GM21528 (cell line): ENCODE results near the gene SYNJ2.

Source experiments
- ATAC-seq: cut with Tn5 transposase; IDR thresholded peaks from one replicate; pipeline ENCODE4 v1.9.1; 2021; ENCODE audit warnings: mild to moderate bottlenecking, moderate library complexity; ENCODE audit not compliant: unreplicated experiment, low FRiP score

The SYNJ2 gene

DNA sequence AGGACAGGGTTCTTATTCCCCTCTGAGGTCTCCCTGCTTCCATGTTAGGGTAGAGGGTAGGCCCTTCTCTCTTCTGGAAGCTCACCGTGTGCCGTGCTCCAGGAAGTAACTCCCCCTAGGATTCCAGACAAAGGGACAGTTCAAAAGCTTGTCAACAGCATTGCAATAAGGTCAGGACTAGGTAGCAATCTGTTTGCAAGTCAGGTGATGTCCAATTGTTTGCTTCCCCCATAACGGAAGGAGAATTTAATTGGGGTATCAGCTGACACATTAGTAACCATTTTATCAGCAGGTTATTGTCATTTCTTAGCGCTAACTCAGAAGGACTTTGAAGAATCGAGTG is 41.9 kb downstream of the SYNJ2 start:
- no peak for ATAC-seq

DNA sequence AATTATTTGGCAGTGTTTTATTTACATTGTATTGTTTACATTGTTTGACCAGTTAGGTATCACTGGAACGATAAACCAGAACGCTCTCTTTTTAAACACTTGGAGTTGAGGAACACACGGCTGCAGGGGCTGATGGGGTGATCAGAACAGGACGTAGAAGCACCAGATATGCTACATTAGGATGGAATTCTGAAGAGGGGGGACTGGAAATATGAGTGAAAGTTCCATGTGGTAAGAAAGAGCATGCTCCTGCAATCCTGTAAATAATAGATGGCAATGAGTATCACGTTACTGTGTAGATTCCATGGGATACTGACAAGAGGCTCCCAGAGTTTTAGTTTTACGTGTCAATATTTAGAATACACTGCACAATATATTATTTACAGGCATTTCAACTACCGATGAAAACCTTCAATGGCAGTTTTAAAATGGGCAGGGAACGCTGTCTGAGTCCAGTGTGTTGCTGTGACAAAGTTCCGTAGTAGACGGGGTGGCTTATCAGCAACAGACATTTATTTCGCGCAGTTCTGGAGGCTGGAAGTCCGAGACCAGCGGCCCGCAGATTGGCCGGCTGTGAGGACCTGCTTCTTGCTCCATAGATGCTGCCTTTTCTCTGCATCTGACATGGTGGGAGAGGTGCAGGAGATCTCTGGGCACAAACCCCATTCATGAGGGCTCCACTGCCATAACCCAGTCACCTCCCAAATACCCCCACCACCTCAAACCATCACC is 43.1 kb downstream of the SYNJ2 start:
- no peak for ATAC-seq

DNA sequence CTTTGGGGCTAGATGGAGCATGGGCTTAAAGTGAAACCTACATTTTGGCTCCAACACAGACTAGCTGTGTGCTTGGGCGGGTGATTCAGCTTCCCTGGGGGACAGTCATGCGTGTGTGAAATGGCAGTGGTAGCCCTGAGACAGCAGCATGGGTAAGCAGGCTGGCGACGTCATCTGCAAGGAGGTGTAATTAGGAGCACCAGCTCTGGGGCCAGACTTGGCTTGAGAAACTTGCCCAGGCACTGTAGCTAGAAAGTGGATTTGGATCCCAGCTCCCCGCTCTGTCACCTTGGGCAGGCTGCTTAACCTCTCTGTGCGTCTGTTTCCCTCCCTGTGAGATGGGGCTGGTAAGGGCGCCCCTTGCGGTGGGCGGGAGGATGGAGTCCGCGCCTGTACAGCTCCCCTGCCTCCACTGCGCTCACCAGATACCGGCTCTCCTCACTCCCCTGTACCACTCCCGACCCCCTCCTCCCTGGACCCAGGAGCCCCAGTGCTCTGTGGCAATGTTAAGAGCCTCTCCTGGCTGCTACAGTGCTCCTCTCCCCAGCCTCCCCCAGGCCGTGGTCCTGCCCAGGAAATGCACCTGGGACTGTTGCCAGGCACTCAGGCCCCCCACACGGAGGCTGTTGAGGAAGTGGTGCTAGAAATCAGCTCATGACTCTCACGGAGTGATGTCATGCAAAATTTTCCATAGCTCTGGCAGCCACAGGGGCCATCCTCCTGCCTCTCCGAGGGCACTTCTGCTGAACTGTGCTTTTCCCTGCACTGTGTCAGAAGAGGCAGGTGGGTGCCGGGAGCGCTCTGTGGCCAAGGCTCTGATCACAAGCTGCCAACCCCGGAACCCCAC is 44.6 kb downstream of the SYNJ2 start:
- peak; percentile 87 for ATAC-seq

DNA sequence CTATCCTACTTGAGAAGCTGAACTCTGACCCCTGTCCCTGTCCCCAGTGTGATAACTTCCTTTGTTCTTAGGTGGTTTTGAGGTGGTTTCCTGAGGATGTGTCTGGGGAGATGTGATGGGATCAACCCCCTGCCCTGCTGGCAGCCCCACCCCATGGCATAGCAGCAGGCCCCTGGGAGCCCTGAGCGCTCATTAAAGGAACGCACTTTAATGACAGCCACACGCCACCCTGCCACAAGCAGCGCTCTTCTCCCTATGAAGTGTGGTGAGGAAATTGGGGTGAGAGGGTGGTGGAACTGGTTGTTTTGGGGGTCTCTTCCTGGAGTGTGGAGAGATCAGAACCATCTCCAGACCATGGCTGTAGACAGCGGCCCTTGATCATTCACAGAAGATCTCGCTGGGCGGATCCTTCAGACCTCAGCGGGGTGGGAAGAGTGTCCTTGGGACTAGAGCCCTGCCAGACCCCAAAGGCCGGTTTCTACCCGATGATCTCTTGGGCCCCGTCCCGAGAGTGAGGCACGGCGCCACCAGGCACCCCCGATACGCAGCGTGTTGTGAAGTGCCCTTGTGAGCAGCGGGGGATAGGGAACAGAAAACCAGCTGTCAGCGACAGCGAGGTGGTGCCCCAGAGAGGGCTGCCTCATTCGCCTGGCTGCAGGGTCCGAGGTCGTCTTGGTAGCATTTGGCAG is 45.4 kb downstream of the SYNJ2 start:
- peak; percentile 8 for ATAC-seq

DNA sequence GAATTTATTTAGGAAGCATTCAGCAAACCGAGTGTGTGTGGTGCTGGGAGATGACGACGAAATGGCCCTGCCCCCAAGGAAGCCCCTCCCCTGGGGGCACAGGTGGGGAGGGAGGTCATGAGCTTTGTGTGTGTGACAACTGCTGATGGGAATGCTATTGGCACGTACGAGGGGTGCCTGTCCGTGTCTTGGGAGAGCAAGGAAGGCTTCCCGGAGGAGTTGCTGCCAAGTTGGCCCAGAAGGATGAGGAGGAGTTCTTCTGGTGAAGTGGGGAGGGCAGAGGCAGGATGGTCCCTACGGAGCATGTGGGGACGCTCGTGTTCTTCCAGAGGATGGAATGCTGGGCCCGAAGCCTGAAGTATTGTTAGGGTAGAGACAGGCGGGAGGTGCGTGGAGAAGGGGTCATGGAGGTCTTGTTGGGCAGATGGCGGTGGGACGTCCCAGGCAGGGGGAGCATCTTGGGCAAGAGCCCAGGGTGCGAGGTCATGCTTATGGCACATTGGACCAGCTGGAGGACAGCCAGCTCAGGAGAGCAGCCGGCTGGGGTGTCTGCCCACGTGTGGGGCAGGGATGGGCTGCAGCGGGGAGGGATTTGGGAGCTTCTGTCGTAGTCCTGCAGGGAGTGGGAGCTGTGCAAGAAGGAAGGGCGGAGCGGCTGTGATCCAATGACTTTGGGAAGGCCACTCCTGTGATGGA is 46.1 kb downstream of the SYNJ2 start:
- ATAC-seq = no peak

DNA sequence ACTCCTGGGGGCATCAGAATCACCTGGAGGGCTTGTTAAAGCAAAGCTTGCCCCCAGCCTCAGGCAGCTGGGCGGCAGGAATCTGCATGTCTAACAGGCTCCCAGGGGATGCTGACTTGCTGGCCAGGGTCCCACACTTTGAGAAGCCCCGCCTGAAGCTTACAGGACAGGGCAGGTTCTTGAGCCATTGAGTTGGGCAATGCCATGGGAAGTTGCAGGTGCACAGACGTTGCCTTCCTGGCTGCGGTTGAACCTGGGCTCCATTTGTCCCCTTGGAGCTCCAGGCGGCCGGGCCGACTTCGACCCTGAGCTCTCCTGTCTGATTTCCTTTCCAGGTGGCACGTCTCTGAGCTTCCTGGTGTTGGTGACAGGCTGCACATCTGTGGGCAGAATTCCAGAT is 46.8 kb downstream of the SYNJ2 start:
- no peak for ATAC-seq

DNA sequence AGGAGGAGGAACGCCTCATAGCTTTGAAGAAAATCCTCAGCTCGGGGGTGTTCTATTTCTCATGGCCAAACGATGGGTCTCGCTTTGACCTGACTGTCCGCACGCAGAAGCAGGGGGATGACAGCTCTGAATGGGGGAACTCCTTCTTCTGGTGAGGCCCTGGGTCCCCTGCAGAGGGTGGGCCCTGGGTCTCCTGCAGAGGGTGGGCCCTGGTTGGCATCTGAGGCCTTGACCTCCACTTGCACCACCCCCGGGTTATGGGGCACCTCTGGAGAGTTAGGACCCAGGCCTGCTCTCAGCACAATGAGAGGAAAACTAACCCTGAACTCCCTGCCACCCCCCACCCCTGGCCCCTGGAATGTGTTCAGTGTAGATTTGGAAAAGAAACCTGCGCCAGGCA is 47.2 kb downstream of the SYNJ2 start:
- ATAC-seq = no peak

DNA sequence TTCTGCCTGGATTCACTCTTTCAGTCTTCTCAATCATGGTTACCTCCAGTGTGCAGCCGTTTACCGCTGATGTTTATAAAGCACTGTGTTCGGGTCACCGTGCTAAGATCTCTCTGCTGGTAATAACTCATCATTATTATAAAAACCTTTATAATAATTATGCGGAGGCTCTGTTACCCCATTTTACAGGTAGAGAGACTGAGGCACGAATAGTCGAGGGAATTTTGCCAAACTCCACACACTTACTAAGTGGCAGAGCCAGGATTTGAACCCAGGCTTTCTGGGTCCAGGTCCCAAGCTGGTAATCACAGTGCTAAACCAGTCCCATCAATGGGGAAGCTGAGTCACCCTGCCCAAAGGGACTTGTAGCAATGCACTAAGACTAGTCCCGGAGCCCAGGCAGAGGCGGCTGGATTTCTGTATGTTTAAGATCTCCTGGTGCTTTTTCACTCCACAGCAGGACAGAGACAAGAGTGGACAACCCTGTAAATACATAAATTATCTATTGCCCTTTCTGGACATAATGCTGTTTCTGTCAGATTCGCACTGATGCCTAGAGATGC is 48.1 kb downstream of the SYNJ2 start:
- ATAC-seq = no peak

DNA sequence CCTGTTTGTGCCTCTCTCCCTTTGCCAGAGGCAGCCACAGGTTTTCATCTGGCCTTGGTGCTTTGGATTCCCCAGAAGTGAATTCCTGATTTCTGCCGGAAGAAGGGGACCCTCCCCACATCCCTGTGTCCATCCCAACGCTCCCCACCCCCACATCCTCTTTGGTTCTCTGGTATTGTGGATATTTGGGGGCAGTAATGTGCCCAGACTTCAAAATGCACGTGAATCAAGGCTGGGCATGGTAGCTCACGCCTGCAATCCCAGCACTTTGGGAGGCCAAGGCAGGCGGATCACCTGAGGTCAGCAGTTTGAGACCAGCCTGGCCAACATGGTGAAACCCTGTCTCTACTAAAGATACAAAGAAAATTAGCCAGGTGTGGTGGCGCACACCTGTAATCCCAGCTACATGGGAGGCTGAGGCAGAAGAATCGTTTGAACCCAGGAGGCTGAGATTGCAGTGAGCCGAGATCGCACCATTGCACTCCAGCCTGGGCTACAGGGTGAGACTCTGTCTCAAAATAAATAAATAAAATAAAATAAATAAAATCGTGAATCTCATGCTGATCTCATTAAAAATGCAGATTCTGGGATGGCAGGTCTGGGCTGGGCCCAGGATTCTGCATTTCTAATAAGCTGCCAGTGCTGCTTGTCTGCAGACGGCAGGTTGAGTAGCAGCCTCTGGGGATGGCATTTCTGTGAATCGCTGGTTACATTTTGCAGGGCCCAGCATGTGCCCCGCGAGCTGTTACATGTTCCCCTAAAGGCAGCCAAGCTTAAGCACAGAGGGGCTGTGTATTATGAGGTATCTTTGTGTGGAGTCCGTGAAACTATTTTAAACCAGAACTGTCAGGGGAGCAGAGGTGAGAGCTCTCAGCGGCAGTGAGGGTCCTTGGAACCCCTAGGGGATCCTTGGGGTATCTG is 49.0 kb downstream of the SYNJ2 start:
- ATAC-seq = no peak

DNA sequence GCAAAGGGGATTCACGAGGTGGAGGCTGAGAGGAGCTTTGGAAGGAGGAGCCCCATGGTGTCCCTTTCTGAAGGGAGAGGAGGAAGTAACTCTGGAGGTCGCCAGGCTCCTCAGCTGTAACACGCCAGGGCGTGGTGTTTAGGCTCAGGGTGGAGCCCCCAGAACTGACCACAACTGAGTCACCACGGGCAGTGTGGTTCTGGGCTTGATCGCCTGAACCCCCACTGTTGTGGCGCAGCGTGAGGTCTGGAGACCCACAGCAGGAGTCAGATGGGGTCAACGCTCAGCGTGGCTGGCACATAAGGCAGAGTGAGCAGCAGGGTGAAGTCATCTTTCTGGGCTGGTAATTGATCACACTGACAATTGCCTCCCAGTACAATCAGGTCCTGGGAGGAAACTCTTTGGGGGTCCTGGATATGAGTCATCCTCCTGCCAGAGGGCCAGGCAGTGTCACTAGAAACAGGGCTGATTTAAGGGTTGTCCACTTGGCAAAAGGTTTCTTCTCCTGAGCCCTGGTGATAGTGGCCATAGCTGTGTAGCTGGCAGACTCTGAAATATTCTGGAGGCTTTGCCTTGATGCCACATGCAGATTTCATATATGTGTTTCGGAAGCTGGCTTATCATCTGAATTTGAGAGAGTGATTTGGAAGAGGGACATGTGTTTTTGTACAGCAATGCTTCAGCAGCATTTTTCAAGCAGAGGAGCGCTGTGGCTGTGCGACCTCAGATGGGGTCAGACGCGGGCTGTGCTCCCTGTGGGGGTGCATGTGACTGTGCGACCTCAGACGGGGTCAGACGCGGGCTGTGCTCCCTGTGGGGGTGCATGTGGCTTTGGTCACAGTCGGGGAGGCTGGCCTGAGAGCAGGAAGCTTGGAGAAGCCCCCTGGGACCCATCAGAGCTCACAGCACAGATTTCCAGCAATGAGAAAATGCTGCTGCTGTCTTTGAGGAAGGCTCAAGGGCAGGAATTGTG is 50.0 kb downstream of the SYNJ2 start:
- no peak for ATAC-seq

DNA sequence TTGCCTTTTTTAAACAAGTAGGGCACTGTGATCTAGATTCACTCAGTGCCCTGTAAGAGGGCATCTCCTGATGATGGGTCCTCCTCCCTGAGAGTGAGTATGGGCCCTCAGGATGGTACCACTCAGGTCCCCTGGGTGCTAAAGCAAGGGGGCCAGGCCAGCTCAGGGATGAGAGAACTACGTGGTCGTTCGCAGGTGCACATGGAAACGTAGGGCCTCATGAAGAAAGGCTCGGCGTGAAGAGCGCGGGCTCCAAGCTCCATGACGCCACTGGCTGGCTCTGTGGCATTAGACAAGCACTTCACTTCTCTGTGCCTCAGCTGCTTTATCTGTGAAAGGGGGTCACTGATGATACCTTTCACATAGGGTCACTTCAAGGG is 50.7 kb downstream of the SYNJ2 start:
- no peak for ATAC-seq

DNA sequence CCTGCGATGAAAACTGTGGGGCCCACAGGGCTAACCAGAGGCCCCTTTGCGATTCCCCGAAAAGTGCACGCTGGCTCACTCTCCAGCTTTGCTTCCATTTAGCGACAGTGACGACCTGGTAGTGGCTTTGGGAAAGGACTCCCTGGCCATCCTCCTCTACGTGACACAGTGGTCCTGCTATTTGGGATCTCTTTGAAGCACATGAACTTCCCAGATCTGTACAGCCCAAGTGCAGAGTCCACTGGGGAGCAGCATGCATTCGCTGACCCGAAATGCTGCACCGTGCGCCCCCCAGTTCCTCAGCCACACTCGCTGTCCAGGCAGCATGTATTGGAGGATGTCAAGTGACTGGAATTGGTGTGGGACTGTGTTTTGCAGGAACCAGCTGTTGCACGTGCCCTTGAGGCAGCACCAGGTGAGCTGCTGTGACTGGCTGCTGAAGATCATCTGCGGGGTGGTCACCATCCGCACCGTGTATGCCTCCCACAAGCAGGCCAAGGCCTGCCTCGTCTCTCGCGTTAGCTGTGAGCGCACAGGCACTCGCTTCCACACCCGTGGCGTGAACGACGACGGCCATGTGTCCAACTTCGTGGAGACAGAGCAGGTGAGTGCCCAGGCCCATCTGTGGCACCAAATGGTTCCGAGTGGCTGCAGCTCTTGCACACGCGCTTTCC is 51.6 kb downstream of the SYNJ2 start:
- no peak for ATAC-seq

DNA sequence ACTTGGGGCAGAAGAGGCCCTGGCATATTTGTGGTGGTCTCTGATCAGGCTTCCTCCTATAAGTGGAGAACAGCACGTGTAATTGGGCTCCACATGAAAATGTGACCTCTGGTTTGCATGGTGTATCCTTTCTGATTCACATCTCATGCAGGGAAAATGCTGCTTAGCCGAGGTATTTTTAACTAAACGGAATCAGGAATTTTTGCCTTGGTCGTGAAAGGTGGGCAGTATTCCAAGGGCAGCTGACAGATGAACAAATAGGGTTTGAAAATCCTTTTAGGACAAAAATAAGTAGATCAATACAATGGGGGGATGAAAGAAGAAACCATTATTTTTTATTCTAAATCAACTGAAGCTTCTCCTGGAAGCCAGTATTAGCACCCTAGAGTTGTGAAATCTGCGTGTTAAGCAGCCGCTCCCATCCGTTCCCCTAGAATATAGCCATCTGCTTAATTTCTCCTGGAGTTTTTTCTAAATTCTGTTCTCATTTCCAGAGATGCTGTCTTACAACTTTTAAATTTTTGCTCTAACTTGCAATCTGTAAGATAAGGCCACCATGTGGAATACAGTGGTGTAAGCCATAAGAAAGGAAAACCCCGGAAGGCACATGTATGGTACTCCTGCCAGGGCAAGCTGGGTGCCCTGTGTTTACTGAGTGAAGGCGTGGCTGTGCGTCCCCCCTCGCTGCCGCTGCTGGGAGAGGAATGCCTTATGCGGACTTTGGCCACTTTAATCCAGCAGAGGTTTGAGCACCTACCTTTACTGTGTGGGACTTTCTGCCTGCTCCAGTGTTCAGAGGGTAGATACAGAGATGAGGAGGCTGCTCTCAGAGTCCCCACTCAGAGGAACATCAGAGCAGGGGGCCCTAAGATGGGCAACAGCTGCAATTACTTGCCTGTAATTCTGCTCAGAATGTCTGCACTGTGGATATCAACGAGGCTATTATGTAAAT is 52.4 kb downstream of the SYNJ2 start:
- ATAC-seq = no peak

DNA sequence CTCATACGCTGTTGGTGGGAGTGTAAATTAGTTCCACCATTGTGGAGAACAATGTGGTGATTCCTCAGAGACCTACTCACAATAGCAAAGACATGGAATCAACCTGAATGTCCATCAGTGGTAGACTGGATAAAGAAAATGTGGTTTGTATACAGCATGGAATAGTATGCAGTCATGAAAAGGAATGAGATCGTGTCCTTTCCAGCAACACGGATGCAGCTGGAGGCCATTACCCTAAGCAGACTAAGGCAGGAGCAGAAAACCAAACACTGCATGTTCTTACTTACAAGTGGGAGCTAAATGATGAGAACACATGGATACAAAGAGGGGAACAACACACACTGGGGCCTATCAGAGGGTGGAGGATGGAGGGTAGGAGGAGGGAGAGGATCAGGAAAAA is 54.6 kb downstream of the SYNJ2 start:
- ATAC-seq = no peak

DNA sequence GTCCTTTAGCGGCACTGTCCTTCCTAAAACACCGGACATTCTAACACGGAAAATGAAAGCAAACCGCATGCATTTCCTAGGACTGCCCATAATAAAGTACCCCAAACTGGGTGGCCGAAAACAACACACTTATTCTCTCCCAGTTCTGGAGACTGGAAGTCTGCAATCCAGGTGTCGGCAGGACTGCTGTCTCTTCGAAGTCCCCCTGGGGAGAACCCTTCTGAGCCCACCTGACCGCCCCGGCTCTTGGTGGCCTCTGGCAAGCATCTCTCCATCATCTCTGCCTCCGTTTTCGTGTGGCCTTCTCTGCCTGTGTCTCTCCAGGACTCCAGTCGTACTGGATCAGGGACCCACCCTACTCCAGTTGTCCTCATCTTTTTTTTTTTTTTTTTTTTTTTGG is 55.4 kb downstream of the SYNJ2 start:
- ATAC-seq = no peak

DNA sequence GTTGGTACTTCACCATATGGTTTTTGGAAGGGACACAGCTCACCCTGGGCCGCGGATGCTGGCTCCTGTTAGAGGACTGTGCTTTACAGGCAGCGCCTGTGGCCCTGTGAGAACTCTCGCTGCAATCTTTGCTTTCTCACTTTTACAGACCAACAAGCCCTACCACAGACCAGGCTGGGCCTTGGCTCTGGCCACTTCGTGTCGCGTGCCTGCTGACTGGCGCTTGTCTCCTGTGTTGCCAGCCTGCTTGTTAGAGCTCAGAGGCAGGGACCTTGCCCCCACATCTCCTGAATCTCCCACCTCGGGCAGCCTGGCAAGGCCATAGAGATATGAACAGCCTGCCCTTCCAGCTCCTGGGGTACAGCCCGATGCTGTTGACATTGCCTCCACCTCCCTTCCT is 56.1 kb downstream of the SYNJ2 start:
- no peak for ATAC-seq
